ENCODE data around the gene LRRC8E.

DNA sequence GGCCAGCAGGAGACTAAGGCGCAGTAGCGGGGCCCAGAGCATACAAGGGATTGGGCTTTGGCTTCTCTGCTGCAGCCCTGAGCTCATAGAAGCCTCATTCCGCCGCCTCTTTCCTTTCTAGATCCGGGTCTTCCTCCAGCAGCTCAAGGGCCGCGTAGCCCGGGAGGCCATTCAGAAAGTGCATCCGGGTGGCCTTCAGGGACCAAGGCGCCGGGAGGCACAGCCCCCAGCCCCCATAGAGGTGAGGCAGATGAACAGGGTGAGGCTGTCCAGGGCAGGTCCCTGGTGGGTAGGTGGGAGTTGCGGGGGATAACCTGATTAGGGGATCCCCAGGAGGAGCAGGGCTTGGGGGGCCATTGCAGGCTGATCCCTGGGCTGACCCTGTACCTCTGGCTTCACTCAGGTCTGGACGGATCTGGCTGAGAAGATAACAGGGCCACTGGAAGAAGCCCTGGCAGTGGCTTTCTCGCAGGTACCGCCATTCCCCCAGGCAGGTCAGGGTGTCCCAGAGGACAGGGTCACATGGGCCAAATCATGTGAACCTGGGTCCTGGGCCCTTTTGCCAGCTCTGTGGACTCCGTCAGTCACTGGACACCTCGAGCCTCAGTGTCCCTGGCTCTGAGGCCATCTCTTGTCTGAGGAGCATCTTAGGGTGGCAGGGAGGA lies 33.1 kb downstream of the LRRC8E start:
- TF ChIP-seq, protein P1, sequence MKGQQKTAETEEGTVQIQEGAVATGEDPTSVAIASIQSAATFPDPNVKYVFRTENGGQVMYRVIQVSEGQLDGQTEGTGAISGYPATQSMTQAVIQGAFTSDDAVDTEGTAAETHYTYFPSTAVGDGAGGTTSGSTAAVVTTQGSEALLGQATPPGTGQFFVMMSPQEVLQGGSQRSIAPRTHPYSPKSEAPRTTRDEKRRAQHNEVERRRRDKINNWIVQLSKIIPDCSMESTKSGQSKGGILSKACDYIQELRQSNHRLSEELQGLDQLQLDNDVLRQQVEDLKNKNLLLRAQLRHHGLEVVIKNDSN (CRISPR knock-in tag; IDR thresholded peaks at IDR 0.05): no peak
- no peak for TF ChIP-seq JUN (CRISPR knock-in tag; IDR thresholded peaks at IDR 0.05)
- TF ChIP-seq, protein P2, sequence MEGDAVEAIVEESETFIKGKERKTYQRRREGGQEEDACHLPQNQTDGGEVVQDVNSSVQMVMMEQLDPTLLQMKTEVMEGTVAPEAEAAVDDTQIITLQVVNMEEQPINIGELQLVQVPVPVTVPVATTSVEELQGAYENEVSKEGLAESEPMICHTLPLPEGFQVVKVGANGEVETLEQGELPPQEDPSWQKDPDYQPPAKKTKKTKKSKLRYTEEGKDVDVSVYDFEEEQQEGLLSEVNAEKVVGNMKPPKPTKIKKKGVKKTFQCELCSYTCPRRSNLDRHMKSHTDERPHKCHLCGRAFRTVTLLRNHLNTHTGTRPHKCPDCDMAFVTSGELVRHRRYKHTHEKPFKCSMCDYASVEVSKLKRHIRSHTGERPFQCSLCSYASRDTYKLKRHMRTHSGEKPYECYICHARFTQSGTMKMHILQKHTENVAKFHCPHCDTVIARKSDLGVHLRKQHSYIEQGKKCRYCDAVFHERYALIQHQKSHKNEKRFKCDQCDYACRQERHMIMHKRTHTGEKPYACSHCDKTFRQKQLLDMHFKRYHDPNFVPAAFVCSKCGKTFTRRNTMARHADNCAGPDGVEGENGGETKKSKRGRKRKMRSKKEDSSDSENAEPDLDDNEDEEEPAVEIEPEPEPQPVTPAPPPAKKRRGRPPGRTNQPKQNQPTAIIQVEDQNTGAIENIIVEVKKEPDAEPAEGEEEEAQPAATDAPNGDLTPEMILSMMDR (IDR thresholded peaks at IDR 0.05): no peak
- TF ChIP-seq, protein P3, sequence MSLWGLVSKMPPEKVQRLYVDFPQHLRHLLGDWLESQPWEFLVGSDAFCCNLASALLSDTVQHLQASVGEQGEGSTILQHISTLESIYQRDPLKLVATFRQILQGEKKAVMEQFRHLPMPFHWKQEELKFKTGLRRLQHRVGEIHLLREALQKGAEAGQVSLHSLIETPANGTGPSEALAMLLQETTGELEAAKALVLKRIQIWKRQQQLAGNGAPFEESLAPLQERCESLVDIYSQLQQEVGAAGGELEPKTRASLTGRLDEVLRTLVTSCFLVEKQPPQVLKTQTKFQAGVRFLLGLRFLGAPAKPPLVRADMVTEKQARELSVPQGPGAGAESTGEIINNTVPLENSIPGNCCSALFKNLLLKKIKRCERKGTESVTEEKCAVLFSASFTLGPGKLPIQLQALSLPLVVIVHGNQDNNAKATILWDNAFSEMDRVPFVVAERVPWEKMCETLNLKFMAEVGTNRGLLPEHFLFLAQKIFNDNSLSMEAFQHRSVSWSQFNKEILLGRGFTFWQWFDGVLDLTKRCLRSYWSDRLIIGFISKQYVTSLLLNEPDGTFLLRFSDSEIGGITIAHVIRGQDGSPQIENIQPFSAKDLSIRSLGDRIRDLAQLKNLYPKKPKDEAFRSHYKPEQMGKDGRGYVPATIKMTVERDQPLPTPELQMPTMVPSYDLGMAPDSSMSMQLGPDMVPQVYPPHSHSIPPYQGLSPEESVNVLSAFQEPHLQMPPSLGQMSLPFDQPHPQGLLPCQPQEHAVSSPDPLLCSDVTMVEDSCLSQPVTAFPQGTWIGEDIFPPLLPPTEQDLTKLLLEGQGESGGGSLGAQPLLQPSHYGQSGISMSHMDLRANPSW (CRISPR knock-in tag; conservative IDR thresholded peaks at IDR 0.05; ENCODE audit: low read depth): no peak
- no peak for TF ChIP-seq TCF7 (CRISPR knock-in tag; IDR thresholded peaks at IDR 0.05; ENCODE audit: low read depth)
- TF ChIP-seq FOXJ3 (CRISPR knock-in tag; IDR thresholded peaks at IDR 0.05; ENCODE audit: borderline replicate concordance): no peak
- TF ChIP-seq, protein P4, sequence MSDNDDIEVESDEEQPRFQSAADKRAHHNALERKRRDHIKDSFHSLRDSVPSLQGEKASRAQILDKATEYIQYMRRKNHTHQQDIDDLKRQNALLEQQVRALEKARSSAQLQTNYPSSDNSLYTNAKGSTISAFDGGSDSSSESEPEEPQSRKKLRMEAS (CRISPR knock-in tag; IDR thresholded peaks at IDR 0.05): no peak
- no peak for TF ChIP-seq ATF1 (CRISPR knock-in tag; IDR thresholded peaks at IDR 0.05)

Measured in WTC11 (cell line).